Ascending aorta (tissue), 2 donors: ENCODE data around the gene RIC1. TPM values are rescaled to one million over a fixed set of nuclear protein-coding genes. Genes with fewer than 3 reads are reported as not detected.
"Not testable (repeated sequence)": the region's sequence is repeated elsewhere in the genome, so short reads cannot be mapped to it uniquely, and the experiment has no call there.

Experiments used
- DNase-seq, 2 donors: peaks; one replicate each; pipeline ENCODE4 v3.0.0-alpha.2; 2019; ENCODE audit warnings: low spot score in 2 of 2
- H3K27ac ChIP-seq, 2 donors: fragments of 200-600 bp; sonication (generic); one replicate each; pipeline ENCODE4 v1.5.1; 2016 to 2017; ENCODE audit warnings: mild to moderate bottlenecking in 1 of 2
- H3K27me3 ChIP-seq: fragments of 200-600 bp; sonication (generic); one replicate; pipeline ENCODE4 v1.5.1; 2017
- H3K36me3 ChIP-seq, 2 donors: fragments of 200-600 bp; sonication (generic); one replicate each; pipeline ENCODE4 v1.5.1; 2016
- H3K4me1 ChIP-seq, 2 donors: fragments of 200-600 bp; sonication (generic); one replicate each; pipeline ENCODE4 v1.5.1; 2016 to 2017; ENCODE audit warnings: mild to moderate bottlenecking in 1 of 2
- H3K4me3 ChIP-seq, 2 donors: fragments of 200-600 bp; sonication (generic); one replicate each; pipeline ENCODE4 v1.5.1; 2016 to 2017; ENCODE audit warnings: mild to moderate bottlenecking in 1 of 2
- H3K9me3 ChIP-seq, 2 donors: fragments of 200-600 bp; sonication (generic); one replicate each; pipeline ENCODE4 v1.5.1; 2016
- CTCF ChIP-seq, 3 experiments: fragments of 200-600 bp in 2 of 3; fragments of 450-650 bp in 1 of 3; sonication (generic) in 2 of 3; IDR thresholded peaks; one replicate each; pipeline ENCODE4 v1.5.1; 2016 to 2019; ENCODE audit warnings: antibody characterized with exemption in 3 of 3, mild to moderate bottlenecking in 1 of 3, moderate library complexity in 1 of 3
- intact Hi-C: fragments of 100-400 bp; cut with DNase I; formaldehyde crosslinking; loops from one replicate; pipeline ENCODE4 v1.15.1; 2023
- total RNA-seq: library from RNA; depleted of rRNA; stranded (reverse); fragments of >200 nt; gene quantifications from one replicate; pipeline ENCODE4 v1.1.0, GENCODE V29; 2016

Gene RIC1
- total RNA-seq, 1 donor from 2014 or later, result 46.7 TPM

GRCh38 chr9:5721279-5722087 is 92.6 kb downstream of the RIC1 start:
- DNase-seq, result no peak
- H3K36me3 ChIP-seq, result peaks cover 18 to 26% of the 10 kb centered on the region in 2 donors
- TF ChIP-seq CTCF (IDR thresholded peaks at IDR 0.05), result no peak

GRCh38 chr9:5722679-5723078 is 93.8 kb downstream of the RIC1 start:
- H3K4me3 ChIP-seq, H3K9me3 ChIP-seq, intact Hi-C loops, H3K4me1 ChIP-seq, DNase-seq, H3K27ac ChIP-seq, H3K27me3 ChIP-seq: not testable (repeated sequence)
- peaks cover 21 to 25% of the 10 kb centered on the region in 2 donors for H3K36me3 ChIP-seq

More at GRCh38 chr9:5721279-5722087, 92.6 kb downstream of the RIC1 start:
- intact Hi-C loops, result no loop called here
- peaks cover 0 to 11% of the 10 kb centered on the region in 2 donors for H3K9me3 ChIP-seq
- H3K27me3 ChIP-seq, result no peaks in the 10 kb centered on the region
- H3K27ac ChIP-seq, result no peak overlapping the region
- H3K4me3 ChIP-seq, result no peak overlapping the region
- no peaks in the 10 kb centered on the region for H3K4me1 ChIP-seq

GRCh38 chr9:5735072-5735471 is 106.2 kb downstream of the RIC1 start:
- no peaks in the 10 kb centered on the region for H3K4me1 ChIP-seq
- H3K27ac ChIP-seq, result no peak overlapping the region
- no peak overlapping the region for H3K4me3 ChIP-seq
- intact Hi-C loops, result no loop called here
- no peak for TF ChIP-seq CTCF (IDR thresholded peaks at IDR 0.05)
- no peaks in the 10 kb centered on the region for H3K27me3 ChIP-seq
- peaks cover 3 to 23% of the 10 kb centered on the region in 2 donors for H3K36me3 ChIP-seq
- no peak for DNase-seq
- no peaks in the 10 kb centered on the region for H3K9me3 ChIP-seq

- H3K36me3 ChIP-seq, result peaks cover 3 to 28% of the 10 kb centered on the region in 2 donors
- no peak for DNase-seq
- no peaks in the 10 kb centered on the region for H3K9me3 ChIP-seq
- H3K27ac ChIP-seq, result no peak overlapping the region
- H3K4me1 ChIP-seq, result no peaks in the 10 kb centered on the region
- intact Hi-C loops, result no loop called here
- TF ChIP-seq CTCF (IDR thresholded peaks at IDR 0.05), result no peak
- H3K27me3 ChIP-seq, result no peaks in the 10 kb centered on the region
- H3K4me3 ChIP-seq, result no peak overlapping the region
Measured at GRCh38 chr9:5736563-5737346, 107.8 kb downstream of the RIC1 start.

- H3K27ac ChIP-seq, result no peak overlapping the region
- TF ChIP-seq CTCF (IDR thresholded peaks at IDR 0.05), result no peak
- intact Hi-C loops, result loop anchor here (10.0 kb wide), 1 partner anchor 108 kb away; no protein-coding TSS in a partner anchor
- H3K36me3 ChIP-seq, result peaks cover 34 to 73% of the 10 kb centered on the region in 2 donors
- no peak overlapping the region for H3K4me3 ChIP-seq
- no peaks in the 10 kb centered on the region for H3K4me1 ChIP-seq
- no peak for DNase-seq
- H3K9me3 ChIP-seq, result no peaks in the 10 kb centered on the region
- H3K27me3 ChIP-seq, result no peaks in the 10 kb centered on the region
Measured at GRCh38 chr9:5743109-5743508, 114.2 kb downstream of the RIC1 start.

- intact Hi-C loops, result loop anchor here (10.0 kb wide), 1 partner anchor 114 kb away; no protein-coding TSS in a partner anchor
- peaks cover 38 to 74% of the 10 kb centered on the region in 2 donors for H3K36me3 ChIP-seq
- no peak for DNase-seq
Measured at GRCh38 chr9:5748438-5748837, 119.5 kb downstream of the RIC1 start.

More at GRCh38 chr9:5748438-5748837, 119.5 kb downstream of the RIC1 start:
- no peak overlapping the region for H3K27ac ChIP-seq
- no peak overlapping the region for H3K4me3 ChIP-seq
- no peaks in the 10 kb centered on the region for H3K27me3 ChIP-seq
- no peaks in the 10 kb centered on the region for H3K9me3 ChIP-seq
- no peaks in the 10 kb centered on the region for H3K4me1 ChIP-seq
- no peak for TF ChIP-seq CTCF (IDR thresholded peaks at IDR 0.05)
